ENCODE measurements around the gene IFITM2.
A peak's percentile ranks its signal among the peaks of the same experiment; 100 is the strongest.
"Not testable (repeated sequence)": the region's sequence is repeated elsewhere in the genome, so short reads cannot be mapped to it uniquely, and the experiment has no call there.

The IFITM2 gene

GRCh38 chr11:349270-349954 lies 41.8 kb downstream of the IFITM2 start:
- DNase-seq, result not testable (repeated sequence)

GRCh38 chr11:350033-350722 lies 42.6 kb downstream of the IFITM2 start:
- not testable (repeated sequence) for DNase-seq

- DNase-seq, result no peak
Observed at GRCh38 chr11:350723-351255, 43.2 kb downstream of the IFITM2 start.

- no peak for DNase-seq
Observed at GRCh38 chr11:351411-351810, 43.8 kb downstream of the IFITM2 start.

GRCh38 chr11:352456-353031 lies 44.9 kb downstream of the IFITM2 start:
- no peak for DNase-seq

- DNase-seq, result no peak
Observed at GRCh38 chr11:353179-353873, 45.7 kb downstream of the IFITM2 start.

DNA sequence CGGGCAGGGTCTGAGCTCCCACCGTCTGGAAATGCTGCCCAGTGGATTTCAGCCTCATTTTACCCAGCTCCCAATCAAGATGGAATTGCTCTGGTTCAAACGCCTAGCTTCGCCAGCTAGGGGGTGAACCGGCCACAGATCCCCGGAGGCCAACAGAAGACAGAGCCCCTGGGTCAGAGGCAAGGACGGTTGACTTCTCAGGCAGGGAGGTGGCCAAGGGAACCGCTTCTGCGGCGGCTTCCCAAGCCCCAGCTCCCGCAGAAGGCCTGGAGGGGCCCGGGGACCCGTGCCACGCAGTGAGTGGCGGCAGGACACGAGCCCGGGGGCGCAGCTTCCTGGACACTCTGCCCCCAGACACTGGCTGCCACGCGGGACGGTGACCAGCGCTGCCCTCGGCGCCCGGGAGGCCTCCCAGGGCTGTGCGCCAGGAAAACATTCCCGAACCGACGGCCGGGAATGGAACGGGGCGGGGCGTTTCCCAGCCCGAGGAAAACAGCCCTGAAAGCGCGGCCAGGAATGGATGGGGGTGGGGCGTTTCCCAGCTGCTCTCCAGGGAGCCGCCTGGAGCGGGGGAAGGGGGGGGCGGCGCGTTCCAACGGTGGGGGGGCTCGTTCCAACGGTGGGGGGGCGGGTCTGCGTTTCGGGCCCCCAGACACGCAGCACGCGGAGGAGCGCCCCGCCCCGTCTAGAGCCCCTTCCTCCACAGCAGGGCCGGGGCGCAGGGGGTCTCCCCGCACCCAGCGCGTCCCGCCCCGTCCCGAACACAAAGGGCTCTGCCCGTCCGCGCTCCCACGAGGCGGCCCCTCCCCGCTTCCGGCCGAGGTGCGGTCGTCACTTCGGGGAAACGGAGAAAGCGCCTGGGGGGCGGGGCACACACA lies 48.2 kb downstream of the IFITM2 start:
- DNase-seq, result peak; percentile 76

DNA sequence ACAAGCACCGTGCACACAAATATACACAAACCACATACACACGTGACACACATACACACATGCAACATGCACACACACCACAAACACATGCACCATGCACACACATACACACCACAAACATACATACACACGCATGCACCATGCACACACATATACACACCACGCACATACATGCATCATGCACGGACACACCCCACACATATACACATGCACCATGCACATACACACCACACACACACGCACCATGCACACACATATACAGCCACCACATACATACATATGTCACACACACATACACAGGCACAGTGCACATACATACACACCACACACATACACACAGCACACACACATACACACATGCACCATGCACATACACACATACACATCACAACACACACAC lies 49.0 kb downstream of the IFITM2 start:
- DNase-seq, result no peak

DNA sequence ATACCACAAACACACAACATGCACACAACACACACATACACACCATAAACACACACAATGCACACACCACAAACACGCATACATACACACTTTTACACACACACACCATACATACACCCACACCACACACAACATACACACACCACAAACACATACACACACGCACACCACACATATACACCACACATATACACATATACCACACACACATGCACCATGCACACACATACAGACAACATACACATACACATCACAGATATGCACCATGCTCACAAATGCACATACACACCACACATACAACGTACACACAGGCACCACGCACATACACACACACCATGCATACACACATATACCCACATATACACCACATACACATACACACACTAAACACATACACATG lies 50.0 kb downstream of the IFITM2 start:
- DNase-seq, result no peak

GRCh38 chr11:358129-358800 lies 50.6 kb downstream of the IFITM2 start:
- no peak for DNase-seq

Data from activated CD4-positive, CD25-positive, alpha-beta regulatory T cell treated with anti-CD3 and anti-CD28 coated beads, Interleukin-2, amount 50 U/mL, for 72 hours (primary cell).